Ecto neural progenitor cell (in vitro differentiated cells): ENCODE measurements around the gene OR51E2.
A peak's percentile ranks its signal among the peaks of the same experiment; 100 is the strongest.

ENCODE experiments used
- DNase-seq: peaks from one replicate; pipeline ENCODE4 v3.0.0-alpha.2; 2018; ENCODE audit warnings: low spot score

The OR51E2 gene

GRCh38 chr11:4664183-4664582 is 33.5 kb downstream of the OR51E2 start:
- DNase-seq: no peak

DNA sequence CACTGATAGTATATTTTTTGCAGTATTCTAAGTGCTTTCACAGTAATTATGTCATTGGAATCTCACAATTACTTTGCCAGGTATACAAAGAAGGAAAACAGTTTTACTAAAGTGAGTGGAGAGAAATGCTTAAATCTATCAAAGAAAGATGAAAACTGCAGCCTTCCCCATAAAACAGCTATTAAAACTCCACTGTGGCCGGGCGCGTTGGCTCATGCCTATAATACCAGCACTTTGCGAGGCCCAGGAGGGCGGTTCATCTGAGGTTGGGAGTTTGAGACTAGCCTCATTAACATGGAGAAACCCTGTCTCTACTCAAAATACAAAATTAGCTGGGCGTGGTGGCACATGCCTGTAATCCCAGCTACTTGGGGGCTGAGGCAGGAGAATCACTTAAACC is 34.8 kb downstream of the OR51E2 start:
- no peak for DNase-seq

DNA sequence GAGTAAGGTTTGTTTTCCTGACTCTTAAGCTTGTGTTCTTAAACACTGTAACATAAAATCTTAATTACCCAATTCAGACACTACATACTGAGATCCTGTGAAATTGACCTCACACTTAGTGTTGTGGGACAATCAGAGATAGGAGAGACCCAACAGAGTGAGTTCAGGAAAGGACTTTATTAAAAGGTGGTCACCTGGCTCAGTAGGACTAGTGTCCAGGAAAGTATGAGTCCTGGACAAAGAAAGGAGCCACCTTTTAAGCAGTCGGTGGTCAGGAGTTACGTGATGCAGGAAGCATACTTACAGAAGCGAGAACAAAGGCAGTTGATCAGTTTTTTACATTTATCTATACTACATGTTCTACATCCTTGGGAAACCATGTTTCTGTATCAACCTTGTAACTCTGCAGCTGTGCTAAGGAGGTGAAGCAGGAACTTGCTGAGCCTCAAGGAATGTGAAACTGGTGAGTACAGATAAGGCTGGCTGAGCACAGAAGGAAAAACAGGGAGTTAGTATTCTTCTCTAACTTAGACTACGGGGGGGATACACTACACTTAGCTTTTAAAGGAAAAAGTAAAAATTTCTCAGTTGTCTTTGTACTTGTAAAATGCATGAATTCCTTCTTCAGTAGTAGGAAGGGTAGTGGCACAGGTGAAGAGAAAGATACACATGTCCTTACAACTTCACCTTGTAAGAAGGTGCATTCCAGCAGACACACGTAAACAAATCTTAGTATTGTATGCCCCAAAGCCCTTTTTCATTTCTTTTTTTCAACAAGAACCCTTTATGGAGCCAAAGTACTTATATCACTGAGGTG is 38.8 kb downstream of the OR51E2 start:
- DNase-seq: no peak

GRCh38 chr11:4654635-4655369 is 42.9 kb downstream of the OR51E2 start:
- DNase-seq: no peak

GRCh38 chr11:4647766-4648165 is 49.9 kb downstream of the OR51E2 start:
- no peak for DNase-seq

DNA sequence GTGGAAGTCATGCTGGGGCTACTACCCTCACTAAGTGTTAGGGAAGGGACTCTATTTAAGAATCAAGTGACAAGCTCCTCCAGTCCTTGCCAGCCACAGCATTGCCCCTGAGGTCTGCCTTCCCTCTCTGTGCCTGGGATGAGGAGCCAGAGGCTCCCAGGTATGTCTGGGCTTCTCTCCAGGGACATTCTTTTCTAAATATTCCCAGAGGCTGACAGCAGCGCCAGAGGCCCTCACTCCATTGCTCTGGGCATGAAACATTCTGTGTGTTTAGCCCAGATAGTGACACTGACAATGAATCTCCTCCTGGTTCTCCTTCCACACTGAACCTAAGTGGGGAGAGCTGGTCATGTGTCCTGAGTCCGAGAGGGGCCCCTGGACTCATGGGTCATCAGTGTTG is 51.7 kb downstream of the OR51E2 start:
- no peak for DNase-seq

GRCh38 chr11:4644233-4644632 is 53.4 kb downstream of the OR51E2 start:
- DNase-seq: no peak

- DNase-seq: no peak
Measured at GRCh38 chr11:4643682-4644081, 54.0 kb downstream of the OR51E2 start, which contains the start of gene OR51E1. TSS of gene OR51E1 (plus strand) at chr11:4643982. CDS start at chr11:4652527, 8,545 bp downstream.

- no peak for DNase-seq
Measured at GRCh38 chr11:4643076-4643475, 54.6 kb downstream of the OR51E2 start.

GRCh38 chr11:4642043-4642442 is 55.6 kb downstream of the OR51E2 start:
- no peak for DNase-seq

- no peak for DNase-seq
Measured at GRCh38 chr11:4641501-4641900, 56.2 kb downstream of the OR51E2 start.

- DNase-seq: no peak
Measured at GRCh38 chr11:4639931-4640330, 57.7 kb downstream of the OR51E2 start.

GRCh38 chr11:4637662-4638047 is 60.0 kb downstream of the OR51E2 start:
- DNase-seq: no peak

DNA sequence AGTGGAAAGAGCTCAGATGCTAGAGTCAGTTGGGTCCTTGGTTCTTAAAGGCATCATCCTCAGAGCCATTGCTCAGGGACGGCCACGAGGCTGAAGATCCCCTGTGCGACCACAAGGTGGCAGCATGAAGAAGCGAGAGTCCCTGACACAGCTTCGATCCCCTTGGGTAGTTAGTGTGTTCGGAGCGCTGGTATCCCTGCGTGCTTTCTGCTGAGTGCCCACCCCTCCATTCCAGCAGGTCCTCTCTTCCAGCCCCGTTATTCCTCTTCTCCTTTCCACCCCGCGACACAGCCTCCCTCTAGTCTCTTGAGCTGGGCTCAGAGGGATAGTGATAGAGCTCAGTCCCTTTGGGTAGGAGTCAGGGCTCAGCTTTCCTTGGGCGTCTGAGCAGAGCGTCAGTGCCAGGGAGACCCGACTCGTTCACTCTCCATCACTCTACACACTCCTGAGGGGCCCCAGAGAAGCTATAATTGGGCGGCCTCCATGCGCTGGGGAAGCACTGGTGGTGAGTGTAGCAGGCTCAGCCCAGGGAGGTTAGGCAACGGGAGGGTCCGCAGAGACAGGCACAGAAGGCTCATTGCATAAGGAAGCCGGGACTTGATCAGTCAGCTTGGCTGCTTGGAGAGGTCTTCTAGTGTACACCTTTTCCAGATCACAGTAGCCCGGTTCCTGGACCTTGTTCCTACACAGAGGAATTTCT is 60.5 kb downstream of the OR51E2 start, which contains the start of gene OR51D1:
Gene OR51D1 (plus strand): TSS at position 516 of the 700 bp plus-strand sequence. CDS start 2,314 bp downstream, outside the sequence.
- DNase-seq: peak; percentile 82

DNA sequence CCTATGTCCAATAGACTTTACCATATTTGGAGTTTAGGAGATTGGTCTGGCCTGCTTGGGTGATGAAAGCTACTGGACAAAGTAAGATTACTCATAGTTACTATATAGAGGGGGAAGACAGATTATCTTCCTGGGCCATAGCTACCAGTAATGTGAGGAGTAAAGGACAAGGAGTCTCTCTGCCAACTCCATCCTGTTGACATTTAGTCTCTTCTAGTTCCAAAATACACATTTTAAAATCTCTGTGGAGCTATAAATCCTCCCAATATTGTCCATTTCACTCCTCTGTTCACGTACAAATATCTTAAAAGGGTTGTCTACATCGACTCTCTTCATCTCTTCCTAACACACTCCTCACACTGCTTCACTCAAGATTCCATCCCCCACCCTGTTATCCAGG is 61.5 kb downstream of the OR51E2 start:
- DNase-seq: no peak
